WERI-Rb-1 (cell line): ENCODE data around the gene SLC22A8.

Experiments
- DNase-seq: peaks from one replicate; pipeline ENCODE4 v3.0.0-alpha.2; 2020
- H3K27ac ChIP-seq: fragments of 250-450 bp; sonication (Bioruptor Pico); 2 replicates; pipeline ENCODE4 v1.5.1; 2020; ENCODE audit warnings: mild to moderate bottlenecking, moderate library complexity
- H3K27me3 ChIP-seq: fragments of 250-450 bp; sonication (Bioruptor Pico); 2 replicates; pipeline ENCODE4 v1.5.1; 2021; ENCODE audit warnings: mild to moderate bottlenecking, low read depth, moderate library complexity; ENCODE audit not compliant: insufficient read depth, severe bottlenecking
- H3K36me3 ChIP-seq: fragments of 250-450 bp; sonication (Bioruptor Pico); 2 replicates; pipeline ENCODE4 v1.5.1; 2020; ENCODE audit warnings: mild to moderate bottlenecking, moderate library complexity
- H3K4me3 ChIP-seq: 2 replicates; pipeline ENCODE4 v1.5.1; 2011; ENCODE audit warnings: low read depth, mild to moderate bottlenecking, control low read depth, low read length
- H3K9me3 ChIP-seq: fragments of 250-450 bp; sonication (Bioruptor Pico); 2 replicates; pipeline ENCODE4 v1.5.1; 2021; ENCODE audit warnings: mild to moderate bottlenecking, moderate library complexity; ENCODE audit not compliant: severe bottlenecking
- TF ChIP-seq, protein P1 (sequence below): IDR thresholded peaks from 2 replicates; pipeline ENCODE4 v1.5.1; 2011; ENCODE audit warnings: low read depth, mild to moderate bottlenecking, control low read depth, inconsistent platforms, low read length

SLC22A8 gene

DNA sequence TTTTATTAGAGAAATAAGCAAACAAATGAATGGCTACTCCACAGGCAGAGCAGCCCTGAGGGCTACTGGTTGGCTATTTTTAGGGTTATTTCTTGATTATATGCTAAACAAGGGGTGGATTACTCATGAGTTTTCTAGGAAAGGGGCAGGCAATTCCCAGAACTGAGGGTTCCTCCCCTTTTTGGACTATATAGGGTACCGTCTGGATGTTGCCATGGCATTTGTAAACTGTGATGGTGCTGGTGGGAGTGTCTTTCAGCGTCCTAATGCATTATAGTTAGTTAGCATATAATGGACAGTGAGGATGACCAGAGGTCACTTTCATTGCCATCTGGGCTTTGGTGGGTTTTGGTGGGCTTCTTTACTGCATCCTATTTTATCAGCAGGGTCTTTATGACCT, 50.1 kb downstream of the SLC22A8 start:
- H3K36me3 ChIP-seq: no peaks in the 10 kb centered on the region
- no peak overlapping the region for H3K27ac ChIP-seq
- H3K27me3 ChIP-seq: no peaks in the 10 kb centered on the region
- no peak overlapping the region for H3K4me3 ChIP-seq
- H3K9me3 ChIP-seq: peaks cover 2% of the 10 kb centered on the region
- no peak for DNase-seq
- TF ChIP-seq, protein P1, sequence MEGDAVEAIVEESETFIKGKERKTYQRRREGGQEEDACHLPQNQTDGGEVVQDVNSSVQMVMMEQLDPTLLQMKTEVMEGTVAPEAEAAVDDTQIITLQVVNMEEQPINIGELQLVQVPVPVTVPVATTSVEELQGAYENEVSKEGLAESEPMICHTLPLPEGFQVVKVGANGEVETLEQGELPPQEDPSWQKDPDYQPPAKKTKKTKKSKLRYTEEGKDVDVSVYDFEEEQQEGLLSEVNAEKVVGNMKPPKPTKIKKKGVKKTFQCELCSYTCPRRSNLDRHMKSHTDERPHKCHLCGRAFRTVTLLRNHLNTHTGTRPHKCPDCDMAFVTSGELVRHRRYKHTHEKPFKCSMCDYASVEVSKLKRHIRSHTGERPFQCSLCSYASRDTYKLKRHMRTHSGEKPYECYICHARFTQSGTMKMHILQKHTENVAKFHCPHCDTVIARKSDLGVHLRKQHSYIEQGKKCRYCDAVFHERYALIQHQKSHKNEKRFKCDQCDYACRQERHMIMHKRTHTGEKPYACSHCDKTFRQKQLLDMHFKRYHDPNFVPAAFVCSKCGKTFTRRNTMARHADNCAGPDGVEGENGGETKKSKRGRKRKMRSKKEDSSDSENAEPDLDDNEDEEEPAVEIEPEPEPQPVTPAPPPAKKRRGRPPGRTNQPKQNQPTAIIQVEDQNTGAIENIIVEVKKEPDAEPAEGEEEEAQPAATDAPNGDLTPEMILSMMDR: no peak

DNA sequence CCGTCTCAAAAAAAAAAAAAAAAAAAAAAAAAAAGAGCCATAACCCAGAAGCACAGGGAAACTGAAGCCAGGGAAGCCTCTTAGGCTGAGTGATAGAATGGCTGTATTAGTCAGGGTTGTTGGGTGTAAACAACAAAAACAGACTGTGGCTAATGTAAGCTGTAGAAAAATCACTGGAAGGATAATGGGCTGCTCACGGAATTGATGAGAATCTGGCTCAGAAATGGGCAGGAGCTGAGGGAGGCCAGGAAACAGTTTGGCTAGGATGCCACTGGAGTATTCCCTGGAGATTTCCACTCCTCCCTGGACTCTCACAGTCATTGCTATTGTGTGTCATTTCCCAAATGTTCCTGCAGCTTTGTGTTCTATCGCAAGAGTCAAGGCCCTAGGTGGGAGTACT, 53.2 kb downstream of the SLC22A8 start:
- Histone ChIP-seq H3K27ac (no peak overlapping the region), H3K36me3 (no peaks in the 10 kb centered on the region), H3K27me3 (no peaks in the 10 kb centered on the region), H3K4me3 (no peak overlapping the region), H3K9me3 (peaks cover 2% of the 10 kb centered on the region)
- no peak for DNase-seq
- TF ChIP-seq, protein P1: no peak

GRCh38 chr11:62961017-62961570, 54.5 kb downstream of the SLC22A8 start:
- Histone ChIP-seq H3K27me3 (no peaks in the 10 kb centered on the region), H3K9me3 (no peaks in the 10 kb centered on the region), H3K27ac (no peak overlapping the region), H3K36me3 (no peaks in the 10 kb centered on the region), H3K4me3 (no peak overlapping the region)
- DNase-seq: no peak
- TF ChIP-seq, protein P1: no peak

- TF ChIP-seq, protein P1: no peak
- Histone ChIP-seq H3K4me3 (no peak overlapping the region), H3K36me3 (no peaks in the 10 kb centered on the region), H3K27ac (no peak overlapping the region), H3K27me3 (no peaks in the 10 kb centered on the region), H3K9me3 (no peaks in the 10 kb centered on the region)
- no peak for DNase-seq
Measured at GRCh38 chr11:62959422-62959980, 56.1 kb downstream of the SLC22A8 start.

DNA sequence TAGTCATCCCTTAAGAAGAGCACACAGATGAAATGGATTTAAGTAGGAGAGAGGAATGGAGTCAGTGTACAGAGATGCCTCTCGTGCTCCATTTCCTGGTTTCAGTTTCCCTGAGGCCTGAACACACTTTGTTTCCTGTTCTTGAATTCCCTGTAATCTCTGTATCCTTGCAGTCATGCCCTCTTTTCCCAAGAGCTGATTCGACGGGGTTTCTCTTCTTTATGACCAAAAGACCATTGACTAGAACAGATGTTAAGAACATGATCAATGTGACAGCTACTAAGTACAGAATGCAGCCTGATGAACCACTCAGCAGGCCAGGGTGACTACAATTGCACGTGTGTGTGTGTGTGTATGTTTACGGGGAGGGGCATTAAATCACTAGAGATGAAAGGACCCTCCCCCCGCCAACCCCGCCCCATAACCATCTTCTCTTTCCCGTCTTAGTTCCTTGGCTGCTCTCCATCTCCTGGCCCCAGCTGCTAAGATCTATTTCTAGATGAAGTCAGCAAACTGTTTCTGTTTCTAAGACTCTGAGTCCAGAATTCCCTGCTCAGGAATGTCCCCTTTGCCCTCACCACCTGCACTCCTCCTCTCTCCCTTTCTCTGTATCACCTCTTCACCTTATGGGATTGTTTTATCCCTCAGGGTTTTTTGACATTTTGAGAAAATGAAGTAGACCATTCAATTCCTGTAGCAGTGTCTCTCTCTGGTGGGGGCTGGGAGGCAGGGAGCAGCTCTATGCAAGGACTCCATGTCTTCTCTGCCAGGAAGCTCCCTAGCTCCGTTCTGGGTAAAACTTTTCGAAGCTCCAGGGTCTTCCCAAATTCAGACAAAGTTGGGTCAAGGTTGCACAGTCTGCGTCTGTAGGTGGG, 56.9 kb downstream of the SLC22A8 start:
- no peak overlapping the region for H3K4me3 ChIP-seq
- no peak for DNase-seq
- no peaks in the 10 kb centered on the region for H3K36me3 ChIP-seq
- no peaks in the 10 kb centered on the region for H3K27me3 ChIP-seq
- H3K27ac ChIP-seq: no peak overlapping the region
- H3K9me3 ChIP-seq: no peaks in the 10 kb centered on the region
- TF ChIP-seq, protein P1: no peak
